OCI-LY1 (cell line): ENCODE measurements around the gene RSBN1L.

ENCODE experiments used
- CTCF ChIP-seq: fragments of 200-600 bp; sonication (generic), shearing (Covaris generic); IDR thresholded peaks from 2 replicates; pipeline ENCODE4 v1.5.1; 2017; ENCODE audit warnings: mild to moderate bottlenecking, antibody characterized with exemption, low read length, moderate library complexity, mixed read lengths
- EZH2 ChIP-seq: fragments of 200-600 bp; sonication (generic), shearing (Covaris generic); IDR thresholded peaks from 2 replicates; pipeline ENCODE4 v1.8.0; 2017; ENCODE audit warnings: borderline replicate concordance, mixed run types, mild to moderate bottlenecking, antibody characterized with exemption, low read length, moderate library complexity, mixed read lengths

- TF ChIP-seq CTCF (no peak), EZH2 (no peak)
Observed at GRCh38 chr7:77823787-77824186, 127.5 kb downstream of the RSBN1L start.
